ENCODE measurements around the gene MLST8.
"Not testable (repeated sequence)": the region's sequence is repeated elsewhere in the genome, so short reads cannot be mapped to it uniquely, and the experiment has no call there.

Gene MLST8

DNA sequence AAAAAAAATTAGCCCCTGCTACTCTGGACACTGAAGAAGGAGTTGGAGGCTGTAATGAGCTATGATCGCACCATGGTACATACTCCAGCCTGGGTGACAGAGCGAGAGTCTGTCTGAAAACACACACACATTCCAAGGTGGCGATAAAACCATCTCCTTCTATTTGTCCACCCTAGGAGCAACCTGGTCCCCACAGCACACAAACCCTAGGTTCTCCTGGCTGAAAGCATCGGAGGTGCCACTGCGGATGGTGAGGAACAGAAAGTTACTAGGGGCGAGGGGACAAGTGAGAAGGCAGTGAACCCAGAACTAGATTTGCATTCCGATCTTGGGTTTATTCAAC lies 47.5 kb downstream of the MLST8 start:
- no peak for DNase-seq

DNA sequence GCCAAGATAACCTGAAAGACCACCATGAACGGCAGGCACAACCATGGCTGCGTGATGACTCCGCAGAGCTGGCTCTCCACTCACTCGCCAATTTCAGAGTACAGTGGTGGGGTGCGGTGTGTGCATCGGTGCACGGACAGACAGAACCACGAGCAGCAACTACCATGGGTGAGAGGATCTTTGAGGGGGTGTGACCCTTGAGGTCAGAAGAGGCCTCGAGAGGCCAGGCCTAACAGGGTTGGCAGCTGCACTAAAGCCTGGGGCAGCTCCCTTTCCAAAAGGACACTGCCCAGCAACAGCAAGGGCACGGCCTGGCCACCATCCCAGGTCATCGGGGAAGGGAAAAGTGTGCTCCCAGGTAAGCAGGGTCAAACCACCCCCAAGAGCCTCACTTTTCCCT lies 48.0 kb downstream of the MLST8 start:
- no peak for DNase-seq

DNA sequence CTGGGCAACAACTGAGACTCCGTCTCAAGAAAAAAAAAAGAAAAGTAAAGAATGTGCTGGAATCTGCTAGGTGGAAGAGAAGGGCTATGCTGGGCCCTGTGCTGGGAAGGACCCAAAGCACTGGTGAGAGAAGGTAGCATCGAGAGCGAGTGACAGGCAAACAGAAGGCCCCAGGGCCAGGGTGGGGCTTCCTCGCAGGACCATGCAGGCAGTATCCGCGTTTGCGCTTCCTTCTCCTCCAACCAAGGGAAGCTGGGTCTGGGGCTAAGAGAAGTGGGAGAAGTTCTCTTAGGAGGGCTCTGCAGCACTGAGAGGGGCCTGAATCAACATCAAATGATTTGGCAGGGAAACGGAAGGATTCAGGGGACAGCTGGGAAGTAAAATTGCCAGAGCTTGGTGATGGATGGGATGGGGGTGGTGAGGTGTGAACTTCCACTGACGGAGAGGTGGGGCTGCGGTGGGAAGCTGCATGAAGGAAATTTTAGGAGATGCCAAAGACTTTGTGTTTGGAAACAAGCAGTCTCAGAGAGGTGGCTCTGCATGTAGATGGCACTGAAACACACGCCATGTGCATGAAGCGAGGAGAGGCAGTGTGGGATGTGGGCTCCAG lies 51.4 kb downstream of the MLST8 start:
- DNase-seq = no peak

DNA sequence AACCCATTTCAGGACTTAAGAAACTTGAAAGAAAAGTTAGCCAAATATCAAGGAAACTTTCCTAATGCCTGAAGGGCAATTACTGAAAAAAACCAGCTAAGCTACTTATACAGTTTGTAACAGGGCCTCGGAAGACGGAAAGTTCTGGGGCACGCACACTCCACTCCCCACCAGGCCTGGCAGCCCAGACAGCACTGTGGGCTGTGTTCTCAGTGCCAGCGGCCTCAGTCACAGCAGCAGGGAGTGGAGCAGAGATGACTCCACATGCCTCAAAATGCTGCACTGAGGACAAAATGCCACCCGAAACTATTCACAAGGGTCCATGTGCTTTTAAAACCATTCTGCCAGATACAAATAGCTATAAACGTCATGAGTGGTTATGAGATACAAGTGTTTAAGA lies 52.5 kb downstream of the MLST8 start:
- no peak for DNase-seq

DNA sequence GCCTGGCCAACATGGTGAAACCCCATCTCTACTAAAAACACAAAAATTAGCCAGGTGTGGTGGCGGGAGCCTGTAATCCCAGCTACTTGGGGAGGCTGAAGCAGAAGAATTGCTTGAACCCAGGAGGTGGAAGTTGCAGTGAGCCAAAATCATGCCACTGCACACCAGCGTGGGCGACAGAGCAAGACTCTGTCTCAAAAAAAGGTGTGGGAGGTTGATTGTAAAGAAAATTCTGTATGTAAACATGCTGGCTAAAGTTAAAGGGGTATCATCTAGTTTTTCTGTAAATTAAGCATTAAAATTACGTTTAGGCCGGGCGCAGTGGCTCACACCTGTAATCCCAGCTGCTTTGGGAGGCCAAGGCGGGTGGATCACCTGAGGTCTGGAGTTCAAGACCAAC lies 53.3 kb downstream of the MLST8 start:
- not testable (repeated sequence) for DNase-seq
